Ovary (tissue), 9 donors: ENCODE results near the gene ETV3L. TPM values are rescaled to one million over a fixed set of nuclear protein-coding genes. Genes with fewer than 3 reads are reported as not detected.

Experiments
- DNase-seq, 5 donors: peaks; one replicate each; pipeline ENCODE4 v3.0.0-alpha.2; 2019 to 2020
- H3K27ac ChIP-seq, 2 donors: fragments of 200-600 bp; one replicate each; pipeline versions ENCODE4 v1.5.1 to v1.8.0; 2019 to 2022
- H3K27me3 ChIP-seq: fragments of 200-600 bp; one replicate; pipeline ENCODE4 v1.8.0; 2022
- H3K36me3 ChIP-seq: fragments of 200-600 bp; sonication (generic); one replicate; pipeline ENCODE4 v1.5.1; 2019
- H3K4me1 ChIP-seq: one replicate; pipeline ENCODE4 v1.8.1; 2013; ENCODE audit warnings: mild to moderate bottlenecking, moderate library complexity; ENCODE audit not compliant: insufficient read depth
- H3K4me3 ChIP-seq: fragments of 200-600 bp; sonication (generic); one replicate; pipeline ENCODE4 v1.5.1; 2017
- H3K9me3 ChIP-seq, 2 donors: fragments of 200-600 bp in 1 of 2; sonication (generic) in 1 of 2; one replicate each; pipeline versions ENCODE4 v1.5.1 to v1.8.1; 2013 to 2019; ENCODE audit warnings: mild to moderate bottlenecking in 1 of 2, moderate library complexity in 1 of 2
- EP300 ChIP-seq: sonication (generic); formaldehyde crosslinking; IDR thresholded peaks from one replicate; pipeline ENCODE4 v1.6.1; 2017; ENCODE audit warnings: antibody characterized with exemption
- POLR2A ChIP-seq: fragments of 450-650 bp; IDR thresholded peaks from one replicate; pipeline ENCODE4 v1.6.1; 2017; ENCODE audit warnings: antibody characterized with exemption, mild to moderate bottlenecking, moderate library complexity
- WGBS, 3 donors: extraction: QIAGEN DNeasy Blood & Tissue Kit in 1 of 3; methylation state at CpG; one replicate each; pipeline versions ENCODE4 v1.1.5 to v1.1.7; 2013 to 2017; 5-methylcytosine and 5-hydroxymethylcytosine counted together
- intact Hi-C, 4 donors: fragments of 100-400 bp; cut with DNase I; formaldehyde crosslinking; loops; one replicate each; pipeline versions ENCODE4 v1.11.0 to v1.15.1; 2022 to 2023
- polyA plus RNA-seq, 2 donors: library from polyadenylated mRNA; stranded (reverse); fragments of 200-250 nt in 1 of 2; fragments of 350-450 nt in 1 of 2; fragmentation: Illumina TruSeq in 1 of 2; extraction: RNeasy Lipid Tissue Mini Kit (QIAGEN cat#74804) in 1 of 2; gene quantifications; one replicate each; pipeline ENCODE4 v1.2.3, GENCODE V29; 2013 to 2014
- total RNA-seq, 7 donors: library from RNA; depleted of rRNA in 2 of 7; stranded (reverse); fragments of >200 nt in 2 of 7; fragmentation: NEBNext Ultra II Directional in 3 of 7; extraction: Animal tissue kit (Norgen Biotek cat#: 25700) in 3 of 7; gene quantifications; one replicate each; pipeline versions ENCODE4 v1.1.0 to v1.2.4, GENCODE V29; 2016 to 2023
- TF ChIP-seq, protein P1 (sequence below), 3 donors: fragments of 450-650 bp in 2 of 3; fragments of 200-600 bp in 1 of 3; IDR thresholded peaks; one replicate each; pipeline versions ENCODE4 v1.5.1 to v1.8.0; 2016 to 2022; ENCODE audit warnings: antibody characterized with exemption in 3 of 3, mild to moderate bottlenecking in 1 of 3
- donor health status: DM: no; HTN: no; CAD: no; lungs with moderate emphysema.
- donor health status: DM: no; HTN: no; CAD: no.
- donor health status: Bipolar disorder and iron deficiency.
- donor health status: DM: yes; HTN: yes; CAD: no.
- donor health status: DM: no; HTN: no; CAD: no.
- donor health status: DM: yes; HTN: yes; CAD: no.

ETV3L gene
- total and polyA plus RNA-seq, 9 donors = not detected

DNA sequence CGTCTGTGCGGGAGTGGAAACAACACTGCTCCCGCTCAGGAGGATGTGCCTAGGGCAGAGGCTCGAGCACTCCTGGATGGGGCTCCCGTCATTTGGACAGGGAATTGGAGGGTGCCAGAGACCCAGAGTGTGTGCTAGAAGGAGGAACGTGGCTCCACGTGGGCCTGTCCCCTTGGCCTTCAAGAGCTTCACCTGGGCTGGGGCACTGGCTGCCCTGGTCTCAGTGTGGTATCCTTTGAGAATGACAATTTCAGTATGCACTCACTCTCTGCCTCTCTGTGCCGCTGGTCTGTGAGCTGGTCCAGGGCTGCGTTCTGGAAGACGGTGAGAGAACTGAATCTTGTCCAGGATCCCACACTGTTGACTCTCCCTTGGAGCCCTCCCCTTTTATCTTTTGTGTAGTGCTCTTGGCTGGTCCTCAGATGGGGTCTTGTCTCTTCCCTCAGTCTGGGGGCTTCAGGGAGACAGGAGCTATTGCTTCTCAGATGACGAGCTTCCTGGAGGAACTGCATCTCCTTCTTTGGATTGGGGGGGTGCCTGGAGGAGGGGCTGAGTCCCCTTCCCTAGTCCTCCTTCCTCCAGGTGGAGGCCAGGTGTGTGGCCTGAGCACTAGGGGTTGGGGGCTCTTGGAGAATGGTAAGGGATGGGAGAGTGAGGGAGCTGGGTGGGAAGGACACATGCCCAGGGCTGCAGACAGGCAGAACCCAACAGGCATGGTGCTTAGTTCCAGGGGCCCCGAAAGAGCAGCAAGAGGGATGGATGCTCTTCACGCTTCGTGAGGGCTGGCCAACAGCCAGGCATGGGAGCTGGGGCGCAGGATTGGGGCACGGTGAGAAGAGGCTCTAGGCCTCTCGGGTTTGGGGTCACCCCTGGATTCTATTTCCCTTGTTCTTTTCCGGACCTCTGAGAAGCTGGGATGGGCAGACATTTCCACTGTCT lies 14.8 kb upstream of the ETV3L start:
- TF ChIP-seq EP300 = no peak
- TF ChIP-seq, protein P1, sequence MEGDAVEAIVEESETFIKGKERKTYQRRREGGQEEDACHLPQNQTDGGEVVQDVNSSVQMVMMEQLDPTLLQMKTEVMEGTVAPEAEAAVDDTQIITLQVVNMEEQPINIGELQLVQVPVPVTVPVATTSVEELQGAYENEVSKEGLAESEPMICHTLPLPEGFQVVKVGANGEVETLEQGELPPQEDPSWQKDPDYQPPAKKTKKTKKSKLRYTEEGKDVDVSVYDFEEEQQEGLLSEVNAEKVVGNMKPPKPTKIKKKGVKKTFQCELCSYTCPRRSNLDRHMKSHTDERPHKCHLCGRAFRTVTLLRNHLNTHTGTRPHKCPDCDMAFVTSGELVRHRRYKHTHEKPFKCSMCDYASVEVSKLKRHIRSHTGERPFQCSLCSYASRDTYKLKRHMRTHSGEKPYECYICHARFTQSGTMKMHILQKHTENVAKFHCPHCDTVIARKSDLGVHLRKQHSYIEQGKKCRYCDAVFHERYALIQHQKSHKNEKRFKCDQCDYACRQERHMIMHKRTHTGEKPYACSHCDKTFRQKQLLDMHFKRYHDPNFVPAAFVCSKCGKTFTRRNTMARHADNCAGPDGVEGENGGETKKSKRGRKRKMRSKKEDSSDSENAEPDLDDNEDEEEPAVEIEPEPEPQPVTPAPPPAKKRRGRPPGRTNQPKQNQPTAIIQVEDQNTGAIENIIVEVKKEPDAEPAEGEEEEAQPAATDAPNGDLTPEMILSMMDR (IDR thresholded peaks at IDR 0.05) = no peak
- Histone ChIP-seq H3K27ac (no peak overlapping the region), H3K36me3 (no peaks in the 10 kb centered on the region), H3K4me3 (no peak overlapping the region), H3K4me1 (no peaks in the 10 kb centered on the region), H3K27me3 (no peaks in the 10 kb centered on the region), H3K9me3 (no peaks in the 10 kb centered on the region)
- WGBS, 3 donors = 70 to 71% (median 71%) methylated on average over 18 of the region's 18 CpGs
- peak in 1 of 5 donors; percentile 12 for DNase-seq
- intact Hi-C loops = no loop called here

DNA sequence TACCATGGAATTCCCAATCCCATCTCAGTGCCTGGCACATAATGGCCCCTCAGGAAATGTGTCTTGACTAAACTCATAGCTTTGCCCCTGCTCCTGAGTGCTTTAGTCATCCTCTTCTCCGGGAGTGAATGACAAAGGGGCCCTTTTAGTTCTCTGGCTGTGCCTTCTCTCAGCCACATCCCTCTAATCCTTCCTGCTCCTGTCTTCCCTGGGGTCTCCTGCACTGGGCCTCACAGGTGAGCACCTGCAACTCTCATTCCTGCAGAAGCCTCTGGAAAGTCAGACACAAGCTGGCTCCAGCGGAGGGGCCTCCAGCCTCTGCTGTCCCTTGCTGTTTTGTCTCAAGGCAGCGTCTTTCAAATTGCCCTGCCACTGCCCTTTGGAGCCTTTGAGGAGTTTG lies 14.0 kb upstream of the ETV3L start:
- H3K4me3 ChIP-seq = no peak overlapping the region
- no peak overlapping the region for H3K27ac ChIP-seq
- H3K36me3 ChIP-seq = no peaks in the 10 kb centered on the region
- no peak for DNase-seq
- no peaks in the 10 kb centered on the region for H3K9me3 ChIP-seq
- H3K4me1 ChIP-seq = no peaks in the 10 kb centered on the region
- no peaks in the 10 kb centered on the region for H3K27me3 ChIP-seq
- no peak for TF ChIP-seq POLR2A
- TF ChIP-seq, protein P1 (IDR thresholded peaks at IDR 0.05) = no peak
- TF ChIP-seq EP300 = no peak
- intact Hi-C loops = no loop called here
- WGBS, 3 donors = 51 to 70% (median 66%) methylated on average over 3 of the region's 3 CpGs

DNA sequence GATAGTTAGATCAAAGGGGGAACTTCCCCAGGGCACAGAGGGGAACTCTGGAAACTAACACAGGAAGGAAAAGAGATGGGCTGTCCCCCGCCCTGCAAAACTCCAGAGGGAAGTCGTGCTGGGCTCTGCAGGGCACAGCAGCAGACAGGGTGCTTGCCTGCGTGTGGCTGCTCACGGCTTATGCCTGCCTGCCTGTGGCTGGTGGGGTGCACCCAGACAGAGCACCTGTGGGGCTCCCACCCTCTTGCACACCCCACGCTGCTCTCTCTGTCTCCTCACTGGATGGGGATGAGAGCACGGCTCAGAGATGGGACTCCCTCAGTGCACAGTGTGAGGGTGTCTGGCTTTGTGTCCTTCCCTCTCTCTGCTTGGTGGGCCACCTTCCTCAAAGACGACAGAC lies 13.5 kb upstream of the ETV3L start:
- no peak for DNase-seq
- intact Hi-C loops = no loop called here
- Histone ChIP-seq H3K4me3 (no peak overlapping the region), H3K9me3 (no peaks in the 10 kb centered on the region), H3K27ac (no peak overlapping the region), H3K36me3 (no peaks in the 10 kb centered on the region), H3K27me3 (no peaks in the 10 kb centered on the region), H3K4me1 (no peaks in the 10 kb centered on the region)
- no peak for TF ChIP-seq POLR2A
- TF ChIP-seq, protein P1 (IDR thresholded peaks at IDR 0.05) = no peak
- TF ChIP-seq EP300 = no peak
- 63 to 70% (median 64%) methylated on average over 7 of the region's 7 CpGs for WGBS, 3 donors

DNA sequence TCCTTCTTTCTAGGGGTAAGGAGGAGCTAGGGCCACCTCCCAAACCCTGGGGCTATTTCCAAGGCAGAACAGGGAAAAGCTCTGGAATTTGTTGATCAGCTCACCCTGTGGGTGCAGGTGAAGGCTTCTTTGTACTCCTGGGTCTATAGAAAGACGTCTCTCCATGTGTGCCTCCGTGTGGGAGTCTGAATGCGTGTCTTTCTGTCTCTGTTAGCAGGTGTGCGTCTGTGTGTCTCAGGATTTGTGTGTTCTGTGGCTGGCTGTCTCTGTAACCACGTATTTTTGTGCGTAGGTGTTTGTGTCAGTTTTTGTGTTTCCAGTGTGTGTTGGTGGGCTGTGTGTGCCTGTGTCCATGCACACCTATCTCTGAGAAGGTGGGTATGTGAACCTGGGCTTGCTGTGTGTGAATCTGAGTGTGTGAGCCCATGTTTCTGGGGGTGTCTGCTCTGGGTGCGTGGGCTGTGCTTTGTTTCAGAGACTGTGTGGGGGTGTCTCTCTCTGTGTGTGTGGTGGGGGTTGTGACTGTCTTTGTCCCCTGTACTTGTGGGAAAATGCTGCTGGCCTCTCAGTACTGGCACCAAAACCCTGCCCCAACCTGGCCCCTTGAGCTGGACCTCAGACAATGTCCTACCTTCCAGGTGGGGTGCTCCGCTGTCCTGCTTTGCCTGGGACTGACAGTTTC lies 12.7 kb upstream of the ETV3L start:
- H3K4me1 ChIP-seq = no peaks in the 10 kb centered on the region
- WGBS, 3 donors = 49 to 71% (median 54%) methylated on average over 8 of the region's 8 CpGs
- H3K4me3 ChIP-seq = no peak overlapping the region
- no peak for DNase-seq
- no peak overlapping the region for H3K27ac ChIP-seq
- TF ChIP-seq, protein P1 (IDR thresholded peaks at IDR 0.05) = no peak
- no peak for TF ChIP-seq POLR2A
- no peak for TF ChIP-seq EP300
- no peaks in the 10 kb centered on the region for H3K9me3 ChIP-seq
- intact Hi-C loops = no loop called here
- H3K36me3 ChIP-seq = no peaks in the 10 kb centered on the region
- H3K27me3 ChIP-seq = no peaks in the 10 kb centered on the region
